ENCODE data around the gene UGT1A10. TPM values are rescaled to one million over a fixed set of nuclear protein-coding genes. Genes with fewer than 3 reads are reported as not detected.

Gene UGT1A10
- total RNA-seq, 4 donors from 2014 or later, result not detected

DNA sequence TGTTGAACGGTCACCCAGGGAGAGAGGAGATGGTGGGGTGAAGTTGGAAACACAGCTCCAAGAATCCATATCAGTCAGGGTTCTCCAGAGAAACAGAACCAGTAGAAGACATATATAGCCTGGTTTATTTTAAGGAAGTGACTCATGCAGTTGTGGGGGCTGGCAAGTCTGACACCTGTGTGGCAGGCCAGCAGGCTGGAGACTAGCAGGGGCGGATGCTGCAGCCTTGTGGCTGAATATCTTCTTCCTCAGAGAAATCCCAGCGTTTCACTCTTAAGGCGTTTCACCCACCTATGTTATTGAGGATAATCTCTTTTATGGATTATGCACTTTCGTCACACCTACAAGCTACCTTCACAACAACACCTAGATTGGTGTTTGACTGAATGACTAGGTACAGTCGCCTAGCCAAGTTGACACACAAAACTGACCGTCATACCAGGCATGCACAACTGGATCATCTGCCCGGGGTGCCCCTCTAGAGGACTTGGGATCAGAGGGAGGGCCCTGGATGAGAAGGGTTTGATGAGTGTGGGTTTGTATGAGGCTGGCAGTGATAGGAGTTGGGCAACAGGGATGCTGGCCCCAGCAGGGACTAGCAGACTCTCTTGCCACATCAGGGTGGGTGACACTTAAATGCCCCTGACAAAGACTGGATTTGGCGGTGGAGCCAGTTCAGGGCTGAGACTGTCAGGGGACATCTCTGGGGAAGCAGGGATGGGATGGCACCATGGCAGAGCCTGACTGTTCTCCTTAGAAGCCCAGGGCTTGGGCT is 165.3 kb downstream of the UGT1A10 start:
- no peak for DNase-seq (ENCODE audit: low spot score)
- ATAC-seq (ENCODE audit: low FRiP score), result no peak
- TF ChIP-seq, protein P1, sequence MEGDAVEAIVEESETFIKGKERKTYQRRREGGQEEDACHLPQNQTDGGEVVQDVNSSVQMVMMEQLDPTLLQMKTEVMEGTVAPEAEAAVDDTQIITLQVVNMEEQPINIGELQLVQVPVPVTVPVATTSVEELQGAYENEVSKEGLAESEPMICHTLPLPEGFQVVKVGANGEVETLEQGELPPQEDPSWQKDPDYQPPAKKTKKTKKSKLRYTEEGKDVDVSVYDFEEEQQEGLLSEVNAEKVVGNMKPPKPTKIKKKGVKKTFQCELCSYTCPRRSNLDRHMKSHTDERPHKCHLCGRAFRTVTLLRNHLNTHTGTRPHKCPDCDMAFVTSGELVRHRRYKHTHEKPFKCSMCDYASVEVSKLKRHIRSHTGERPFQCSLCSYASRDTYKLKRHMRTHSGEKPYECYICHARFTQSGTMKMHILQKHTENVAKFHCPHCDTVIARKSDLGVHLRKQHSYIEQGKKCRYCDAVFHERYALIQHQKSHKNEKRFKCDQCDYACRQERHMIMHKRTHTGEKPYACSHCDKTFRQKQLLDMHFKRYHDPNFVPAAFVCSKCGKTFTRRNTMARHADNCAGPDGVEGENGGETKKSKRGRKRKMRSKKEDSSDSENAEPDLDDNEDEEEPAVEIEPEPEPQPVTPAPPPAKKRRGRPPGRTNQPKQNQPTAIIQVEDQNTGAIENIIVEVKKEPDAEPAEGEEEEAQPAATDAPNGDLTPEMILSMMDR (IDR thresholded peaks at IDR 0.05), result no peak

GRCh38 chr2:233802132-233802815 is 166.0 kb downstream of the UGT1A10 start:
- DNase-seq (ENCODE audit: low spot score) (no peak), ATAC-seq (ENCODE audit: low FRiP score) (no peak)
- TF ChIP-seq, protein P1 (IDR thresholded peaks at IDR 0.05), result no peak

DNA sequence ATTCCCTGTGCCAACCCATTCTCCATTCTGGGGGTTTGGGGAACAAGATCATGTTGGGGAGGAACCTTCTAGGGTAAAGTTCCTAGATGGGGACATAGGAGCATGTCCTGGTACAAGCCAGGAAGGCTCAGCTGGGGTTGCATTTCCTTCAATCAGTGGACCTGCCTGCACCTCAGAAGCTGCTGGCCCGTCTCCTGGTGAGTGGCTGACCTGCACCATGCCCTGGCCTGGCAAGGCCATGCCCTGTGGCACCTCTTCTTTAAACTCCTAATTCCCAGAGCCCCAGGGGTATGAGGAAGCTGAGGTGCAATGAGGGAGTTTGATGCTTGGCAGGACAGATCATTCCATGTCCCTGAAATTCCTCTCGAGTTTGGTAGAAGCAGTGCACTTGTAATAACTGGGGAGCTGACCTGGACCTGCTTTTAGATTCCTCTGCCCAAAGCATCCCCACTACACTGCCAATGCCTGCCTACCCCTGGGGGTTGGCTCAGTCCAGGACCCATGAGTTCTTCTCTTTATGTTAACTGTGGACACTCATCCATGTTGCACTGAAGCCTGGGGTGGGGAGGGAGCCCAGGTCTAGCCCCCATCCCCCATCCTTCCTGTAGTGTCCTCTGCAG is 167.2 kb downstream of the UGT1A10 start:
- ATAC-seq (ENCODE audit: low FRiP score) (no peak), DNase-seq (ENCODE audit: low spot score) (no peak)
- TF ChIP-seq, protein P1 (IDR thresholded peaks at IDR 0.05), result no peak

DNA sequence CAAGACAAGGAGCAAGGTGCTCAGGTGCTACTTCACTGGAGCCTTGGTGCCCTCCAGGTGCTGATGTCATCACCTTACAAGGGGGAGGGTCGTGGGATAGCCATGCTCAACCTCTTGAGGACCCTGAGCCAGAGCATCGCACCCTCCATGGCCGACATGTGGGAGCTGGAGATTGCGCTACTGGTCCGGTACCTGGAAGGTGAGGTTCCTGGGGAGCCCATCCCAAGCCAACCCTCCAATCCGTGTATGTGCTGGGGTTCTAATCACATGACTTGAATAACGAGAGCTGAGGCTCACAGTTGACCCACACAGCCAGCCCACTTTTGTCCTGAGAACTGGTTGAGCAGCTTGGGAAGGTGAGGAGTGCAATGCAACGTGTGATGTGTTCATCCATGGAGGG is 167.7 kb downstream of the UGT1A10 start:
- ATAC-seq (ENCODE audit: low FRiP score) (no peak), DNase-seq (ENCODE audit: low spot score) (no peak)
- TF ChIP-seq, protein P1 (IDR thresholded peaks at IDR 0.05), result no peak

- no peak for DNase-seq (ENCODE audit: low spot score)
These were observed 171.1 kb downstream of the UGT1A10 start for GRCh38 chr2:233807215-233807865.

More at GRCh38 chr2:233807215-233807865, 171.1 kb downstream of the UGT1A10 start:
- TF ChIP-seq, protein P1 (IDR thresholded peaks at IDR 0.05), result no peak
- ATAC-seq (ENCODE audit: low FRiP score), result no peak

All from omental fat pad (tissue), 4 donors.